Kidney epithelial cell (primary cell): ENCODE measurements around the gene NR5A1. TPM values are rescaled to one million over a fixed set of nuclear protein-coding genes. Genes with fewer than 3 reads are reported as not detected.

Source experiments
- DNase-seq: peaks from one replicate; pipeline ENCODE4 v3.0.0-alpha.2; 2010; ENCODE audit warnings: low read depth
- H3K27me3 ChIP-seq: 2 replicates; pipeline ENCODE4 v1.6.0; 2011; ENCODE audit warnings: low read length; ENCODE audit not compliant: control insufficient read depth, insufficient read depth
- H3K36me3 ChIP-seq: 2 replicates; pipeline ENCODE4 v1.5.1; 2011; ENCODE audit warnings: low read length; ENCODE audit not compliant: control insufficient read depth, insufficient read depth
- H3K4me3 ChIP-seq: 2 replicates; pipeline ENCODE4 v1.5.1; 2011; ENCODE audit warnings: low read depth, mild to moderate bottlenecking, control low read depth, low read length
- total RNA-seq: library from RNA; depleted of rRNA; stranded (reverse); fragments of >200 nt; gene quantifications from 2 replicates; pipeline ENCODE4 v1.2.3, GENCODE V29; 2015
- TF ChIP-seq, protein P1 (sequence below): IDR thresholded peaks from 2 replicates; pipeline ENCODE4 v1.5.1; 2011; ENCODE audit warnings: mild to moderate bottlenecking, moderate library complexity, low read length, control low read depth, inconsistent platforms; ENCODE audit not compliant: insufficient read depth, poor library complexity, severe bottlenecking

The NR5A1 gene
- total RNA-seq, 1 donor from 2014 or later: not detected

DNA sequence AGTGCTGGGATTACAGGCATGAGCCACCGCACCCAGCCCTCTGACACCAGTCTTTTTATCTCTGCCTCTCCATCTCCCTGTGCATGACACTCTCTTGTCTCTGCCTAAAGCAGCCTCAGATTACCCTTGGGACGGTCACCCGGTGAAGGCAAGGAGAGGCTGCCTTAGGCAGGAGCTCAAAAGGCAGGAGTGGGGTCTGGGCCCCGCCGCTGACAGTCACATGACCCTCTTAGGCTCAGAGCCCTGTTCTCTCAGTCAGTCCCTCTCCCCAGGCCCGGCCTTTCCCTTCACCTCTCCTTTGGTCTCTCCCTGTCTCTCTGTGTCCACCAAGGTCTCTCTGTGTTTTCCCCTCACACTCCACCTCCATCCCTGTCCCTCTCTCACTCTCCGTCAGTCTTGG is 34.4 kb downstream of the NR5A1 start:
- peaks cover 33% of the 10 kb centered on the region for H3K27me3 ChIP-seq
- H3K4me3 ChIP-seq: no peak overlapping the region
- no peak for DNase-seq
- no peaks in the 10 kb centered on the region for H3K36me3 ChIP-seq
- TF ChIP-seq, protein P1, sequence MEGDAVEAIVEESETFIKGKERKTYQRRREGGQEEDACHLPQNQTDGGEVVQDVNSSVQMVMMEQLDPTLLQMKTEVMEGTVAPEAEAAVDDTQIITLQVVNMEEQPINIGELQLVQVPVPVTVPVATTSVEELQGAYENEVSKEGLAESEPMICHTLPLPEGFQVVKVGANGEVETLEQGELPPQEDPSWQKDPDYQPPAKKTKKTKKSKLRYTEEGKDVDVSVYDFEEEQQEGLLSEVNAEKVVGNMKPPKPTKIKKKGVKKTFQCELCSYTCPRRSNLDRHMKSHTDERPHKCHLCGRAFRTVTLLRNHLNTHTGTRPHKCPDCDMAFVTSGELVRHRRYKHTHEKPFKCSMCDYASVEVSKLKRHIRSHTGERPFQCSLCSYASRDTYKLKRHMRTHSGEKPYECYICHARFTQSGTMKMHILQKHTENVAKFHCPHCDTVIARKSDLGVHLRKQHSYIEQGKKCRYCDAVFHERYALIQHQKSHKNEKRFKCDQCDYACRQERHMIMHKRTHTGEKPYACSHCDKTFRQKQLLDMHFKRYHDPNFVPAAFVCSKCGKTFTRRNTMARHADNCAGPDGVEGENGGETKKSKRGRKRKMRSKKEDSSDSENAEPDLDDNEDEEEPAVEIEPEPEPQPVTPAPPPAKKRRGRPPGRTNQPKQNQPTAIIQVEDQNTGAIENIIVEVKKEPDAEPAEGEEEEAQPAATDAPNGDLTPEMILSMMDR: no peak

DNA sequence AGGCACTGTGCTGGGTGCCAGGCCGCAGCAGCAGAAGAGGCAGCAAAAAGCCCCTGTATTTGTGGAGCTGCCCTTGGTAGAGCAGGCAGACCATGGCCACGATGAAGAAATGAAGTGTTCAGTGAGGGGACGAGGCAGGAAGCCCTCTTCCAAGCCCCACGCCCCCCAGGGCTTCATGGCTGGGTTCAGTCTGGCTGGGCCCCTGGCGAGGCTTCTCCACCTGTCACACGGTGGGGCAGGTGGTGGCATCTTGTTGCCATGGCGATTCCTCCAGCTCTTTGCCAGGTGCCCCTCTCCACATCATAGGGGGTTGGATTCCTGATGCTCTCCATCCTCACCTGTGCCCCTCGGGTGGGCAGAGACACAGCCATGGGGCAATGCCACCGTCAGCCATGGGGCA is 35.4 kb downstream of the NR5A1 start:
- peaks cover 23% of the 10 kb centered on the region for H3K27me3 ChIP-seq
- DNase-seq: no peak
- TF ChIP-seq, protein P1: no peak
- no peak overlapping the region for H3K4me3 ChIP-seq
- no peaks in the 10 kb centered on the region for H3K36me3 ChIP-seq

DNA sequence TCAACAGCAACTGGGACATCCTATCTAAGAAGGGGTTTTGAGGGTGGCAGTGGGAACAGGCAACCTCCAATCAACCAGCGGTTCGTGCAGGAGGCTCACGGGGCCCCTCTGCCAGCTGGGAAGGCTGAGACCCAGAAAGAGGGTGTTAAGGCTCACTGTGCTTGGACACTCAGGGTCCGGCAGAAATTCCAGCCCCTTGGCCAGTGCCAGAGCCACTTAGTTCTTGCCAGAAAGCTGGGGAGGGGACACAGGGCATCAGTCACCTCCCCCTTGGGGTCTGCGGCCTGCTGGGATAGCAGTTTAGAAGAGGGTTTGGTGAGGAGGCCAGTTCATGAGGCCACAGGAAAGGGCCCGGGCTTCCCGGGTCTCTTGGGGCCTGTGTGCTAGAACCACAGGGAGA is 36.5 kb downstream of the NR5A1 start:
- Histone ChIP-seq H3K4me3 (no peak overlapping the region), H3K27me3 (peaks cover 20% of the 10 kb centered on the region), H3K36me3 (no peaks in the 10 kb centered on the region)
- no peak for DNase-seq
- TF ChIP-seq, protein P1: no peak

DNA sequence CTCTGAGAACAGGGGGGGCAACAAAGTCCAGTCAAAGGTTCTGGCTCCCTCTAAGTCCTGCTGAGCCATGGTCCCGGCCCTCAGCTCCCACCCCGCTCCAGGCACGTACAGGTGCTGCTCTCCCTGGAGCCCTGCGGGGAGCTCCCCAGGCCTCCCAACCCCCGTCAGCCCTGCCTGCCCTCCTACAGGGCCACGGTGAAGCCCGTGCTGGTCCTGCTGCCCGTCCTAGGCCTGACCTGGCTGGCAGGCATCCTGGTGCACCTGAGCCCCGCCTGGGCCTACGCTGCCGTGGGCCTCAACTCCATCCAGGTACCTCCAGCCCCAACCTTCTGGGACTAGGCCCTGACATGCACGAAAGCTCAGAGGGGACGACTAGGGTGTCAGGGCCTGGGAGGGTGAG is 36.9 kb downstream of the NR5A1 start:
- no peak for DNase-seq
- Histone ChIP-seq H3K27me3 (peaks cover 19% of the 10 kb centered on the region), H3K4me3 (no peak overlapping the region), H3K36me3 (no peaks in the 10 kb centered on the region)
- TF ChIP-seq, protein P1: no peak

DNA sequence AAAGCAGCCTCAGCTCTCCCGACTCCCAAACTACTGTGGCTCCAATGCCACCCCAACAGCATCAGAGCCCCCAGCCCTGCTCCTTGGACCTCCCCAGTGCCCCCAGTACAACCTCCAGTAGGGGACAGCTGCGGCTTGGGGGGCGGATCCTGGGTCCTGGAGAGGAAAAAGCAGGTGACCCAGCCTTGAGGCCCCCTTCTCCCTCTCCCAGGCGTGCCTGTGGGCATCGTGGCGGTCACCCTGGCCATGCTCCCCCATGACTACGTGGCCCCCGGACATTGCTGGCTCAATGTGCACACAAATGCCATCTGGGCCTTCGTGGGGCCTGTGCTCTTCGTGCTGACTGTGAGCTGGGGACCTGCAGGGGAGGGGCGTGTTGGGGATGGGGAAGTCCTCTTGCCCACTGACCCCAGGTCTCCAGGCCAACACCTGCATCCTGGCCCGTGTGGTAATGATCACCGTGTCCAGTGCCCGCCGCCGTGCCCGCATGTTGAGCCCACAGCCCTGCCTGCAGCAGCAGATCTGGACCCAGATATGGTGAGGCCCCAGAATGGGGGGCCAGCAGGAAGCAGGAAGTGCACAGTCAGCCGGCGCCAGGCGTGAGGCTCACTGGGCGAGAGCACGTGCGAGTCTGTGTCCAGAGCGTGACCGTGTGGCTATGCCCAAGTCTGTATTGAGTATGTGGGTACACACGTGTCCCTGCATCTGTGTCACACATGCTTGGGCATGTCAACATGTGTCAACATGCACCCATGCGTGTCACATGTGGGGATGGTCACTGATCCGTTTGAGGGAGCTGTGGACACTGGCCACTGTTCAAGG is 38.0 kb downstream of the NR5A1 start:
- TF ChIP-seq, protein P1: no peak
- H3K4me3 ChIP-seq: no peak overlapping the region
- no peak for DNase-seq
- peaks cover 16% of the 10 kb centered on the region for H3K27me3 ChIP-seq
- no peaks in the 10 kb centered on the region for H3K36me3 ChIP-seq
